HG03066 (cell line): ENCODE results near the gene SMO.
A peak's percentile ranks its signal among the peaks of the same experiment; 100 is the strongest.
"Not testable (repeated sequence)": the region's sequence is repeated elsewhere in the genome, so short reads cannot be mapped to it uniquely, and the experiment has no call there.

Experiments used
- ATAC-seq: cut with Tn5 transposase; IDR thresholded peaks from one replicate; pipeline ENCODE4 v1.9.1; 2021; ENCODE audit warnings: low read depth; ENCODE audit not compliant: unreplicated experiment

Gene SMO

DNA sequence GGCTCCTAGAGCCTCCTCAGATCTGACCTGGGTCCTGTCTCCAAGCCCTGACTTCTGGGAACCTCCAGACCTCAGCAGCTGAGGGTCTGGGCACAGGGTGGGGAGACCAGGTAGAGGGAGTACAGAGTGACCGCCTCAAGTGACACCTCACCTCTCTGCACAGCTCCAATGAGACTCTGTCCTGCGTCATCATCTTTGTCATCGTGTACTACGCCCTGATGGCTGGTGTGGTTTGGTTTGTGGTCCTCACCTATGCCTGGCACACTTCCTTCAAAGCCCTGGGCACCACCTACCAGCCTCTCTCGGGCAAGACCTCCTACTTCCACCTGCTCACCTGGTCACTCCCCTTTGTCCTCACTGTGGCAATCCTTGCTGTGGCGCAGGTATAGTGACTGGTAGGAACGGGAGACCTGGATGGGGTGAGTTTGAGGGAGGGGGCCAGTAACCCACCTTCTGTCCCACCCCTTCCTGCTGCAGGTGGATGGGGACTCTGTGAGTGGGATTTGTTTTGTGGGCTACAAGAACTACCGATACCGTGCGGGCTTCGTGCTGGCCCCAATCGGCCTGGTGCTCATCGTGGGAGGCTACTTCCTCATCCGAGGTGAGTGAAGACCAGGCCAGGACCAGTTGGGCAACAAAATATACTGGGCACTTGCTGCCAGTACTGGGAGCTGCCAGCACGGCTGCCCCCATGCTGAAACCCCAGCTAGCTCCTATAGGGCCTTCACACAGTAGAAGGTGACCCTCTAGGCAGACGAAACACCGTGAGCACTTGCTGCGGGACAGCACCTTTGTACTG lies 17.8 kb downstream of the SMO start:
- ATAC-seq, result no peak

DNA sequence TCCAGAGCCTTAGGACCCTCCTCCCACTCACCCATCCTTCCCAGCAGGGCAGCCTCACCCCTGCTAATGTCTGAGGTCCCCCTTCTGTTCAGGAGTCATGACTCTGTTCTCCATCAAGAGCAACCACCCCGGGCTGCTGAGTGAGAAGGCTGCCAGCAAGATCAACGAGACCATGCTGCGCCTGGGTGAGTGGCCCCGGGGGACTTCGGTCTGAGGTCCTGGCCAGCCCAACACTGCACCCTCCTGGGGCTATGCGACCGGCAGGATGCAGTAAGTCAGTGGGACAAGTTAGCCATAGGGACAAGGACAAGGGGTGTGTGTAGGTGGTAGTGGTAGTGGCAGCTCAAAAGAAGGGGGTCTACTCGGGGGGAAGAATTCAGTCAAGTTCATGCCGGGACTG lies 20.2 kb downstream of the SMO start:
- ATAC-seq, result no peak

- ATAC-seq, result no peak
These were observed 20.9 kb downstream of the SMO start for GRCh38 chr7:129209067-129209926.

DNA sequence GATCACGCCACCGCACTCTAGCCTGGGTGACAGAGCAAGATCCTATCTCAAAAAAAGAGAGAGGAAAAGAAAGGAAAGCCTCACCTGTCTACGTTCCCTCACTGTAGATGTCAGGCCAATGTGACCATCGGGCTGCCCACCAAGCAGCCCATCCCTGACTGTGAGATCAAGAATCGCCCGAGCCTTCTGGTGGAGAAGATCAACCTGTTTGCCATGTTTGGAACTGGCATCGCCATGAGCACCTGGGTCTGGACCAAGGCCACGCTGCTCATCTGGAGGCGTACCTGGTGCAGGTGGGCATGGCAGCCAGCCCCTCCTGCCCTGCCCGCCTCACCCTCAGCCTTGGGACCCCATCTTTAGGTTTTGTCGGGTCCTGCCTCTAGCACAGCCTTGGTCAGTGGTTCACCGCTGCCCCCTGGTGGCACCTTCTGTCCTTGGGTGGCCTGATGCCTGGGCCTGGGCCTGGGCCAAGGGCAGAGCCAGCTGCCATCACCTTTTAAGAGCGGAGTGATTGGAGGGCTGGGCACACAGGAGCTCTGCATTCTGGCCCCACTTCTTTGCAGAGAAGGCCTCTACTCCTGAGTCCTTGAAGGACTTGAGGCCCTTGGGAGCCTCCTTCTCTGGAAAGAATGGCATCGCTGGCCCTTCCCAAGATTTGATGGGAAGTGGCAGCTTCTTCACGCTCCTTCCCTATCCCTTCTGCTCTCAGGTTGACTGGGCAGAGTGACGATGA lies 22.0 kb downstream of the SMO start:
- ATAC-seq, result no peak

DNA sequence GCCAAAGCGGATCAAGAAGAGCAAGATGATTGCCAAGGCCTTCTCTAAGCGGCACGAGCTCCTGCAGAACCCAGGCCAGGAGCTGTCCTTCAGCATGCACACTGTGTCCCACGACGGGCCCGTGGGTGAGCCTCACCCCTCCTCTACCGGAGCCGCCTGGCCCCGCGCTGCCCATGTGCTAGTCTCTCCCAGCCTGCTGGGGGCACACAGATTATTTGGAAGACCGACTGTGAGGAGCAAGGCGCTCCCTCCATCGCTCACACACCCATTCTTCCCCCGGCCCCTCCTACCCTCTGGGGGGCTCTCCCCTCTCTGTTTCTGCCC lies 22.5 kb downstream of the SMO start:
- no peak for ATAC-seq

DNA sequence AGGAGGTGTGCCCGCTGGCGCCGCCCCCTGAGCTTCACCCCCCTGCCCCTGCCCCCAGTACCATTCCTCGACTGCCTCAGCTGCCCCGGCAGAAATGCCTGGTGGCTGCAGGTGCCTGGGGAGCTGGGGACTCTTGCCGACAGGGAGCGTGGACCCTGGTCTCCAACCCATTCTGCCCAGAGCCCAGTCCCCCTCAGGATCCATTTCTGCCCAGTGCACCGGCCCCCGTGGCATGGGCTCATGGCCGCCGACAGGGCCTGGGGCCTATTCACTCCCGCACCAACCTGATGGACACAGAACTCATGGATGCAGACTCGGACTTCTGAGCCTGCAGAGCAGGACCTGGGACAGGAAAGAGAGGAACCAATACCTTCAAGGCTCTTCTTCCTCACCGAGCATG lies 23.7 kb downstream of the SMO start:
- ATAC-seq, result no peak

- ATAC-seq, result no peak
These were observed 24.2 kb downstream of the SMO start for GRCh38 chr7:129212596-129212995.

DNA sequence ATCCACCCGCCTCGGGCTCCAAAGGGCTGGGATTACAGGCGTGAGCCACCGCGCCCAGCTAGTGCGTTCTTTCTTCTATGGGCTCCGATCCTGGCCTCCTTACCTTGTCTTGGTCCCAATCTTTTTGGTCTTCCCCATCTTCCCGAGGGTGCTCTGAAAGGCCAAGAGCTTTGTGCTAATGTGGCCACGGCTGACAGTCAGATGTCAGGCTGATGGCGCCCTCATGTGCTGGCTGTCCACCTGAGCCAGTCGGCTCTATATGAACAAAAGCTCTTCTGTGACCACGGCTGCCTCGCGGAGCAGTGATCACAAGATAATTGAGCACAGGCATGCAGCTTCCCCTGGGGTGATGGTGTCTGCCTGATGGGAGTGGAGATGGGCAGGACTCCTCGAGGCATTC lies 25.4 kb downstream of the SMO start:
- ATAC-seq, result no peak

DNA sequence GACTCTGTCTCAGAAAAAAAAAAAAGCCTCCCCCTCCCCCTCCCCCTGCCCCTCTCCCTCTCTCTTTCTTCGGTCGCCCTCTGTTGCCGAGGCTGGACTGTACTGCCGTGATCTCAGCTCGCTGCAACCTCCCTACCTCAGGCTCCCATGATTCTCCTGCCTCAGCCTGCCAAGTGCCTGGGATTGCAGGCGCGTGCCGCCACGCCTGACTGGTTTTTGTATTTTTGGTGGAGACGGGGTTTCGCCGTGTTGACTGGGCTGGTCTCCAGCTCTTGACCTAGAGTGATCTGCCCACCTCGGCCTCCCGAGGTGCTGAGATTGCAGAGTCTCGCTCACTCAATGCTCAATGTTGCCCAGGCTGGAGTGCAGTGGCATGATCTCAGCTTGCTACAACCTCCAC lies 27.3 kb downstream of the SMO start:
- ATAC-seq, result not testable (repeated sequence)

GRCh38 chr7:129216101-129216715 lies 27.8 kb downstream of the SMO start:
- not testable (repeated sequence) for ATAC-seq

- ATAC-seq, result not testable (repeated sequence)
These were observed 28.5 kb downstream of the SMO start for GRCh38 chr7:129216821-129217416.

DNA sequence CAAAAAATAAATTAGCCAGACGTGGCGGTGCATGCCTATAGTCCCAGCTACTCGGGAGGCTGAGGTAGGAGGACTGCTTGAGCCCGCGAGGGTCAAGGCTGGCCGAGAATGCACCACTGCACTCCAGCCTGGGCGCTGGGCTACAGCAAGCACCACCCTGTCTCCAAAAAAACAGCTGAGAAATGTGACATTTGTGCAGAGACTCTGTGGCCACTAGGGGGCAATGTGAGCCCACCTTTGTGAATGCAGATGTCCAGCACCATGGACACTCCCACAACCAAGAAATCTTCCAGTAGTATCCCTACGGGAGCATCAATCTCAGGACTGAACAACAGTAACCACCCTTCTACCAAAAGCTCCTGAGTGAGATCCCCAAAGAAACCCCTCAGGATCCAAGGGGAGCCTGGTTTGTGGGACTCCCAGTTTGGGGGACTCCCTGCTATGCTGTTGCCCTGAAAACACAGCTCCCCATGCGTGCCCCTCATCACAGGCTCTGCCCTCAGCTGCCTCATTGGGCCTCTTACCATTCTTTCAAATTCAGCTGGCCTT lies 30.2 kb downstream of the SMO start:
- peak; percentile 64 for ATAC-seq

GRCh38 chr7:129219166-129219565 lies 30.7 kb downstream of the SMO start:
- ATAC-seq, result not testable (repeated sequence)

DNA sequence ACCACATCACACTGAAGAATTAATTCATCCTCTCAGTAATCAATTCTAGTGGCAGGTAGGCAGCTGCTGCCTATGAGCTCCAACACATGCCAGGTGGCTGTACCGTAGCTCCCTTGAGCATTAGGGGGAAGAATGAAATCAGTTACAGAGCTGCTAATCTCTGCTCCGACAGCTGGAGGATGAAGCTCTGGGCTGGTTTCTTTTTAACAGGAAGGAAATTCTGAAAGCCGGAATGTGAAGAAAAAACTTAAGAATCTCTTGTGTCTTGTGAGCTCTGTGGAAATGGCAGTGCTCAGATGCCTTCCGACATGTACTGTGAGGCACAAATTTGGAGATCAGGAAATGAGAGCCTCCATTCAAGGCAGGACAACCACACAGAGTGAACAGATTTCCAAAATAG lies 33.6 kb downstream of the SMO start:
- no peak for ATAC-seq

- ATAC-seq, result peak; percentile 82
These were observed 36.1 kb downstream of the SMO start, which contains the start of gene AHCYL2 for GRCh38 chr7:129224251-129225205. AHCYL2 (plus strand) TSS chr7:129225030.

- ATAC-seq, result peak; percentile 32
These were observed 36.9 kb downstream of the SMO start for GRCh38 chr7:129225206-129225930.

- no peak for ATAC-seq
These were observed 37.6 kb downstream of the SMO start for GRCh38 chr7:129225931-129226572.
